Fibroblast of lung (primary cell): Measurements from ENCODE around the gene RBM4B. TPM values are rescaled to one million over a fixed set of nuclear protein-coding genes. Genes with fewer than 3 reads are reported as not detected.

Experiments
- DNase-seq, 2 donors: peaks; one replicate each; pipeline versions ENCODE4 v3.0.0 to v3.0.0-alpha.2; 2010; ENCODE audit warnings: low read depth in 2 of 2
- H2AFZ ChIP-seq: 2 replicates; pipeline ENCODE4 v1.5.1; 2012; ENCODE audit warnings: low read length, control low read depth, inconsistent platforms
- H3K27ac ChIP-seq: 2 replicates; pipeline ENCODE4 v1.5.1; 2011; ENCODE audit warnings: low read length, control low read depth; ENCODE audit not compliant: insufficient read depth
- H3K27me3 ChIP-seq: 2 replicates; pipeline ENCODE4 v1.5.1; 2011; ENCODE audit warnings: mild to moderate bottlenecking, low read length; ENCODE audit not compliant: control insufficient read depth, insufficient read depth
- H3K36me3 ChIP-seq: 2 replicates; pipeline ENCODE4 v1.5.1; 2011; ENCODE audit warnings: low read length; ENCODE audit not compliant: control insufficient read depth, insufficient read depth
- H3K4me1 ChIP-seq: 2 replicates; pipeline ENCODE4 v1.5.1; 2011; ENCODE audit warnings: low read length; ENCODE audit not compliant: control insufficient read depth, insufficient read depth; ENCODE audit errors: extremely low read depth
- H3K4me2 ChIP-seq: 2 replicates; pipeline ENCODE4 v1.5.1; 2011; ENCODE audit warnings: low read length, control low read depth; ENCODE audit not compliant: insufficient read depth; ENCODE audit errors: extremely low read depth
- H3K4me3 ChIP-seq, 4 experiments: fragments of 200-600 bp in 1 of 4; sonication (generic) in 1 of 4; replicated peaks in 1 of 4; 2 replicates each; pipeline ENCODE4 v1.5.1; 2011 to 2016; ENCODE audit warnings: low read length in 4 of 4, low read depth in 3 of 4, mild to moderate bottlenecking in 3 of 4, control low read depth in 2 of 4, inconsistent platforms in 1 of 4, mixed read lengths in 1 of 4; ENCODE audit not compliant: insufficient read depth in 1 of 4; ENCODE audit errors: control extremely low read depth in 1 of 4
- H3K79me2 ChIP-seq: 2 replicates; pipeline ENCODE4 v1.5.1; 2012; ENCODE audit warnings: mild to moderate bottlenecking, low read length, inconsistent platforms; ENCODE audit not compliant: control insufficient read depth, insufficient read depth
- H3K9ac ChIP-seq: 2 replicates; pipeline ENCODE4 v1.5.1; 2011; ENCODE audit warnings: mild to moderate bottlenecking, low read length, control low read depth; ENCODE audit not compliant: insufficient read depth
- H3K9me3 ChIP-seq: 2 replicates; pipeline ENCODE4 v1.5.1; 2012; ENCODE audit warnings: low read depth, low read length; ENCODE audit not compliant: control insufficient read depth, insufficient read depth
- H4K20me1 ChIP-seq: 2 replicates; pipeline ENCODE4 v1.5.1; 2011; ENCODE audit warnings: low read length; ENCODE audit not compliant: control insufficient read depth, insufficient read depth; ENCODE audit errors: extremely low read depth
- CTCF ChIP-seq, 2 donors: IDR thresholded peaks in 1 of 2; conservative IDR thresholded peaks in 1 of 2; 1 replicate in 1 of 2; 2 replicates in 1 of 2; pipeline ENCODE4 v1.5.1; 2011 to 2012; ENCODE audit warnings: low read length in 2 of 2, control low read depth in 1 of 2, inconsistent platforms in 1 of 2, low read depth in 1 of 2, mild to moderate bottlenecking in 1 of 2
- EZH2 ChIP-seq: IDR thresholded peaks from 2 replicates; pipeline ENCODE4 v1.5.1; 2012; ENCODE audit warnings: low read length, control low read depth, mild to moderate bottlenecking; ENCODE audit errors: missing control alignments
- polyA plus RNA-seq, 2 donors: library from polyadenylated mRNA; depleted of rRNA in 1 of 2; stranded (reverse) in 1 of 2; unstranded in 1 of 2; fragments of >200 nt; gene quantifications; 2 replicates each; pipeline ENCODE4 v1.2.1, GENCODE V29; 2011 to 2012; ENCODE audit warnings: missing spikeins in 1 of 2
- total RNA-seq: library from RNA; depleted of rRNA; stranded (reverse); fragments of >200 nt; gene quantifications from 2 replicates; pipeline ENCODE4 v1.2.1, GENCODE V29; 2014

Gene RBM4B
- total and polyA plus RNA-seq, 2 donors (not counting 1 experiment from before 2014, with no cell fraction given) = 24.6 to 28.4 TPM

- TF ChIP-seq EZH2 (no peak), CTCF (conservative IDR thresholded peaks at IDR 0.05 in 1 of 2, IDR thresholded peaks at IDR 0.05 in 1 of 2; ENCODE audit: low read depth in 1 of 2, low read length in 2 of 2) (no peak)
- Histone ChIP-seq H3K4me2 (no peak overlapping the region), H3K27ac (no peak overlapping the region), H4K20me1 (no peaks in the 10 kb centered on the region), H3K4me1 (no peaks in the 10 kb centered on the region), H3K79me2 (peaks cover 97% of the 10 kb centered on the region), H3K36me3 (peaks cover 42% of the 10 kb centered on the region), H3K27me3 (no peaks in the 10 kb centered on the region), H2AFZ (no peak overlapping the region), H3K9me3 (no peaks in the 10 kb centered on the region), H3K9ac (no peak overlapping the region), H3K4me3 (no peak overlapping the region)
- no peak for DNase-seq
Observed at GRCh38 chr11:66628061-66628603, 49.6 kb downstream of the RBM4B start.

GRCh38 chr11:66626926-66627325, 50.8 kb downstream of the RBM4B start:
- Histone ChIP-seq H3K4me1 (no peaks in the 10 kb centered on the region), H3K36me3 (peaks cover 44% of the 10 kb centered on the region), H3K27me3 (no peaks in the 10 kb centered on the region), H3K4me2 (no peak overlapping the region), H4K20me1 (no peaks in the 10 kb centered on the region), H3K9me3 (no peaks in the 10 kb centered on the region), H3K79me2 (peaks cover 98% of the 10 kb centered on the region), H3K27ac (no peak overlapping the region), H3K4me3 (no peak overlapping the region), H2AFZ (no peak overlapping the region), H3K9ac (no peak overlapping the region)
- no peak for DNase-seq
- TF ChIP-seq CTCF (conservative IDR thresholded peaks at IDR 0.05 in 1 of 2, IDR thresholded peaks at IDR 0.05 in 1 of 2; ENCODE audit: low read depth in 1 of 2, low read length in 2 of 2) (no peak), EZH2 (no peak)

GRCh38 chr11:66626382-66626781, 51.3 kb downstream of the RBM4B start:
- no peaks in the 10 kb centered on the region for H4K20me1 ChIP-seq
- peaks cover 44% of the 10 kb centered on the region for H3K36me3 ChIP-seq

More at GRCh38 chr11:66626382-66626781, 51.3 kb downstream of the RBM4B start:
- H3K4me1 ChIP-seq = no peaks in the 10 kb centered on the region
- no peaks in the 10 kb centered on the region for H3K9me3 ChIP-seq
- H3K4me2 ChIP-seq = no peak overlapping the region
- no peak overlapping the region for H3K27ac ChIP-seq
- peaks cover 98% of the 10 kb centered on the region for H3K79me2 ChIP-seq
- no peak overlapping the region for H2AFZ ChIP-seq
- no peak for TF ChIP-seq EZH2
- TF ChIP-seq CTCF (conservative IDR thresholded peaks at IDR 0.05 in 1 of 2, IDR thresholded peaks at IDR 0.05 in 1 of 2; ENCODE audit: low read depth in 1 of 2, low read length in 2 of 2) = no peak
- H3K9ac ChIP-seq = no peak overlapping the region
- no peak for DNase-seq
- H3K27me3 ChIP-seq = no peaks in the 10 kb centered on the region
- H3K4me3 ChIP-seq = no peak overlapping the region
